Body of pancreas (tissue), 4 donors: Measurements from ENCODE around the gene BAIAP2L1. TPM values are rescaled to one million over a fixed set of nuclear protein-coding genes. Genes with fewer than 3 reads are reported as not detected.

ENCODE experiments used
- ATAC-seq: fragments of 150-250 bp; one replicate; pipeline ENCODE4 v1.9.1; 2016
- DNase-seq, 4 donors: peaks; one replicate each; pipeline ENCODE4 v3.0.0-alpha.2; 2019
- H3K27ac ChIP-seq, 4 donors: fragments of 200-600 bp; sonication (generic); 1 replicate in 3 of 4; 2 replicates in 1 of 4; pipeline versions ENCODE4 v1.5.1 to v1.6.1; 2016 to 2019; ENCODE audit warnings: mild to moderate bottlenecking in 1 of 4, mixed read lengths in 1 of 4, moderate library complexity in 1 of 4
- H3K27me3 ChIP-seq, 2 donors: fragments of 200-600 bp; sonication (generic); one replicate each; pipeline ENCODE4 v1.6.0; 2016; ENCODE audit warnings: mild to moderate bottlenecking in 1 of 2
- H3K36me3 ChIP-seq, 2 donors: fragments of 200-600 bp; sonication (generic); replicated peaks in 1 of 2; 2 replicates each; pipeline ENCODE4 v1.5.1; 2016; ENCODE audit warnings: low read depth in 2 of 2; ENCODE audit not compliant: insufficient read depth in 1 of 2
- H3K4me1 ChIP-seq: fragments of 200-600 bp; sonication (generic); one replicate; pipeline ENCODE4 v1.6.0; 2016
- H3K4me3 ChIP-seq, 2 donors: fragments of 200-600 bp; sonication (generic); 1 replicate in 1 of 2; 2 replicates in 1 of 2; pipeline ENCODE4 v1.5.1; 2016 to 2019
- H3K9me3 ChIP-seq, 3 donors: fragments of 200-600 bp; sonication (generic); 1 replicate in 2 of 3; 2 replicates in 1 of 3; pipeline ENCODE4 v1.5.1; 2016
- POLR2A ChIP-seq, 3 donors: fragments of 450-650 bp; IDR thresholded peaks; one replicate each; pipeline ENCODE4 v1.6.1; 2016; ENCODE audit warnings: antibody characterized with exemption in 3 of 3, mild to moderate bottlenecking in 2 of 3
- WGBS, 2 donors: methylation state at CpG; one replicate each; pipeline ENCODE4 v1.1.5; 2017; 5-methylcytosine and 5-hydroxymethylcytosine counted together
- intact Hi-C: fragments of 100-400 bp; cut with DNase I; formaldehyde crosslinking; loops from one replicate; pipeline ENCODE4 v1.15.1; 2023
- total RNA-seq, 2 donors: library from RNA; depleted of rRNA; stranded (reverse); fragments of >200 nt; gene quantifications; one replicate each; pipeline ENCODE4 v1.1.0, GENCODE V29; 2016
- TF ChIP-seq, protein P1 (sequence below), 7 experiments: fragments of 450-650 bp in 4 of 7; fragments of 200-600 bp in 3 of 7; sonication (generic) in 3 of 7; IDR thresholded peaks; one replicate each; pipeline ENCODE4 v1.5.1; 2016 to 2019; ENCODE audit warnings: antibody characterized with exemption in 7 of 7

Gene BAIAP2L1
- total RNA-seq, 2 donors from 2014 or later = 15.8 to 23.1 TPM

DNA sequence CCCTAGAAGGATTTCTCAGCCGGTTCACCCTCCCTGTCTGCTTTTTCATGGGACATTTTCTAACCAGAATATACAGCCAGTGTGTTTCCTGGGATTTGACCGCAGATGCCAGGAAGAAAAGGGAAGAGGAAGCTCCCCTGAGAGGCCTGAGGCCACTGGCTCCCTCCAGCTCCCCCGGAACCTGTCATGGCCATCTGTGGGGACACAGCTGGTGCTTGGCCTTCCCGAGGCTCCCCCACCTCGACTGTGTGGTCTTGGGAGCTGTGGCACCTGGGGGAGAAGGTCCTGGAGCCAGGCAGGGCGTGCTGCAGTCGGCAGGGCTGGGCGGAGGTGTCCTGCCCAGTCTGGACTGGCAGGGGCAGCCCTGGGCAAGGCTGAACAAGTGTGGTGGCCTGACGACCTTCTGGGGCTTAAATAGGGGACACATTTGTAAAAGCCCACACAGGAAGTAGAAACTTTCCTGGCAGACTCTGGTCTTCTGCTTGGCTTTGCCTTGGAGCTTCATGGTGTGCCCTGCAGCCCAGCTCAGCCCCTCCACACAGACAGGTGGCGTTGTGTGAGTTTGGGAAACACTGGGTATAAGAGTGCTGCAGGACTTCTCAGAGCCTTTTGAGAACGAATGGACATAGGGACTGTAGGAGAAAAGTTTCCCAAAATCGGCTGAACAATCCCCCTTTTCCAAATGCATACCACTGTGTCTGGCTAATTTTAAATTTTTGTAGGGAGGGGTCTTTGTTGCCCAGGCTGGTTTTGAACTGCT lies 112.6 kb downstream of the BAIAP2L1 start:
- Histone ChIP-seq H3K4me1 (peaks cover 64% of the 10 kb centered on the region), H3K36me3 (peaks cover 11 to 12% of the 10 kb centered on the region in 2 donors), H3K9me3 (no peaks in the 10 kb centered on the region), H3K27ac (peak overlapping the region; percentile 90 to 99 (median 96)), H3K4me3 (no peak overlapping the region), H3K27me3 (no peaks in the 10 kb centered on the region)
- no peak for ATAC-seq
- no peak for TF ChIP-seq POLR2A (IDR thresholded peaks at IDR 0.05)
- TF ChIP-seq, protein P1, sequence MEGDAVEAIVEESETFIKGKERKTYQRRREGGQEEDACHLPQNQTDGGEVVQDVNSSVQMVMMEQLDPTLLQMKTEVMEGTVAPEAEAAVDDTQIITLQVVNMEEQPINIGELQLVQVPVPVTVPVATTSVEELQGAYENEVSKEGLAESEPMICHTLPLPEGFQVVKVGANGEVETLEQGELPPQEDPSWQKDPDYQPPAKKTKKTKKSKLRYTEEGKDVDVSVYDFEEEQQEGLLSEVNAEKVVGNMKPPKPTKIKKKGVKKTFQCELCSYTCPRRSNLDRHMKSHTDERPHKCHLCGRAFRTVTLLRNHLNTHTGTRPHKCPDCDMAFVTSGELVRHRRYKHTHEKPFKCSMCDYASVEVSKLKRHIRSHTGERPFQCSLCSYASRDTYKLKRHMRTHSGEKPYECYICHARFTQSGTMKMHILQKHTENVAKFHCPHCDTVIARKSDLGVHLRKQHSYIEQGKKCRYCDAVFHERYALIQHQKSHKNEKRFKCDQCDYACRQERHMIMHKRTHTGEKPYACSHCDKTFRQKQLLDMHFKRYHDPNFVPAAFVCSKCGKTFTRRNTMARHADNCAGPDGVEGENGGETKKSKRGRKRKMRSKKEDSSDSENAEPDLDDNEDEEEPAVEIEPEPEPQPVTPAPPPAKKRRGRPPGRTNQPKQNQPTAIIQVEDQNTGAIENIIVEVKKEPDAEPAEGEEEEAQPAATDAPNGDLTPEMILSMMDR (IDR thresholded peaks at IDR 0.05) = peak in 1 of 7 experiments; percentile 16
- 34 to 44% methylated on average over 9 to 12 of the region's 12 CpGs for WGBS, 2 donors
- intact Hi-C loops = no loop called here
- DNase-seq = peak; percentile 40 to 75 (median 68)

DNA sequence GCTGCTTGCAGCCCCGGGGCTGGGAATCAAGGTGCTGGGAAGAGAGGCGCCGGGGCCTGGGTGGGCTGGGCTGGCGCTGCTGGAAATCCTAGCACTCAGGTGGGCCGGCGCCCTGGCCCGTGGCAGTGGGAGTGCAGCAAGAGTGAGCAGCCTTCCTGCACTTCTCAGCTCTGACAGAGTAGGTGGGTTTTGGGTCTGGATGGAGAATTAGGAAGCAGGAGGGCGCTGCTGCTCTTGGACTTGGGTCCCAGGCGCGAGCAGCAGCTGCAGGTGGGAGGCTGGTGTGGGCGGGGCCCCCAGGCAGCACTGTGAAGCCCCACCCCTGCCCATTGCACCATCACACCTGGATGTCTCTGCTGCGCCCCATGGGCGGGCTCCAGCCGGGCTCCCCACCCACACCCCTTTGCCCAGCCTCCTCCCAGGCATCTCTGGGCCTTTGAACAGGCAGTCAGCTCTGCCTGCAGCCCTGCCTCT lies 113.4 kb downstream of the BAIAP2L1 start:
- H3K27me3 ChIP-seq = no peaks in the 10 kb centered on the region
- DNase-seq = peak; percentile 62 to 85 (median 82)
- intact Hi-C loops = no loop called here
- H3K4me1 ChIP-seq = peaks cover 72% of the 10 kb centered on the region
- H3K27ac ChIP-seq = peak overlapping the region; percentile 90 to 99 (median 96)
- WGBS, 2 donors = 57% methylated on average over 14 of the region's 14 CpGs; no CpG with 5 or more reads in 1 of the 2 donors
- no peaks in the 10 kb centered on the region for H3K9me3 ChIP-seq
- H3K36me3 ChIP-seq = peaks cover 8 to 9% of the 10 kb centered on the region in 2 donors
- no peak overlapping the region for H3K4me3 ChIP-seq
- no peak for TF ChIP-seq POLR2A (IDR thresholded peaks at IDR 0.05)
- TF ChIP-seq, protein P1 (IDR thresholded peaks at IDR 0.05) = no peak
- ATAC-seq = peak; percentile 19

DNA sequence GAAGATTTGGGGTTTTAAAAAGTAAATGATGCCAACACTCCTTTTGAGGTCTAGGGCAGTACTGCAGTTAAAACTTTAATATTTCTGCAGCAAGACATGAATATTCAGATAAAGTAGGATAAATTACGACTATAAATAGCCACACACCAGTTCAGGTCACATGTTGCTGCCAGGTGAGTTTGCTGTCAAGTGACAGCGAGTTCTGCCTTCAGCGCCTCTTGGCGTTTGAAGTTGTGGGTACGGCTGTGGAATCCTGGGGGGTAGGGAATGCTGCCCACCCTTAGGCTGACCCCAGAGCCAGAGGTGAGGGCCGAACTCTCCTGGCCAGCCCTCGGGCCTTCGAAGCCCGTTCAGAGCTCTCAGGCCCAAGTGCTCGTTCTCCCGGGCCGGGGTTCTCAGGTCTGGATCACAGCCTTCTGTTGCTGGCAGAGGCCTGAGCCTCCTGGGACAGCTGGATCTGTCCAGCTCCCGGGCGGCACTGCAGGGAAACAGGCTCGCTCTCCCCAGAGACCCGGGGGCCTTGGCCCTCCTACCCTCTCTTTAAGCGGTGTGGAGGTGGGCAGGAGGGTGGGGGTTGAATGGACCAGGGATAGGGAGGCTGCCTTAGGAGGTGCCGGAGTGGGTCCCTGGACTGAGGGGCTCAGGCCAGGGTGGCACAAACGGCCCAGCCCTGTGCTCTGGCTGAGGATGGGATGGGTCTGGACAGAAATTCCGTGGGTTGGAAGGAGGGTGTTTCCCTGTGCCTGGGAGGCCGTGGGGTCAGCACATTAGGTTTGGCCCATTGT lies 114.0 kb downstream of the BAIAP2L1 start:
- intact Hi-C loops = no loop called here
- H3K9me3 ChIP-seq = no peaks in the 10 kb centered on the region
- no peak overlapping the region for H3K4me3 ChIP-seq
- H3K4me1 ChIP-seq = peaks cover 73% of the 10 kb centered on the region
- peak; percentile 52 to 82 (median 68) for DNase-seq
- ATAC-seq = no peak
- 32 to 33% methylated on average over 8 to 21 of the region's 21 CpGs for WGBS, 2 donors
- peaks cover 3% of the 10 kb centered on the region in 2 donors for H3K36me3 ChIP-seq
- H3K27ac ChIP-seq = peak overlapping the region; percentile 90 to 99 (median 96)
- TF ChIP-seq, protein P1 (IDR thresholded peaks at IDR 0.05) = peak in 1 of 7 experiments; percentile 9
- no peak for TF ChIP-seq POLR2A (IDR thresholded peaks at IDR 0.05)
- H3K27me3 ChIP-seq = no peaks in the 10 kb centered on the region

DNA sequence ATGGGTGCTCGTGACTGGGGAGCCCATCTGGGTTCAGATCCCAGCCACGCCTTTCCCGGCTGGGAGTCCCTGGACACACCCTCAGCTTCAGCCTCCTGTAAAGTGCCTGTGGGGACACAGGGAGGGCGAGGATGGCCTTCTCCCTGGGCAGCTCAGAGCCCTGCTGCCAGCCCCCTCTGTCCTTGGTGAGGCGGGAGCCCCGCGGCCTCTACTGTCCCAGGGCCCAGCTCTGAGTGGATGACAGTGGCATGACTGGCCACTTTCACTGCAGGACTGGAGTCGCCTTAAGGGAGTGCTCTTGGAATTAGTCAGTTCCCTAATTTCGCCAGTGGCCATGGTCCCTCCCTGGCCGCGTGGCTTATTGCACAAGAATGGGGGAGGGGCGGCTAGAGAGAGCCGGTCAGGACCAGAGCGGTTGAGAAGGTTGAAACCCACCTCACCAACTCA lies 114.8 kb downstream of the BAIAP2L1 start:
- Histone ChIP-seq H3K4me1 (peaks cover 73% of the 10 kb centered on the region), H3K9me3 (no peaks in the 10 kb centered on the region), H3K36me3 (no peaks in the 10 kb centered on the region), H3K4me3 (no peak overlapping the region), H3K27me3 (no peaks in the 10 kb centered on the region), H3K27ac (peak overlapping the region; percentile 90 to 99 (median 96))
- intact Hi-C loops = no loop called here
- TF ChIP-seq, protein P1 (IDR thresholded peaks at IDR 0.05) = no peak
- peak in 2 of 3 donors; percentile 27 to 42 for TF ChIP-seq POLR2A (IDR thresholded peaks at IDR 0.05)
- DNase-seq = peak; percentile 73 to 85 (median 82)
- 23 to 28% methylated on average over 6 to 14 of the region's 14 CpGs for WGBS, 2 donors
- ATAC-seq = peak; percentile 9
